GM23338 (cell line): ENCODE results near the gene ATXN7L3. TPM values are rescaled to one million over a fixed set of nuclear protein-coding genes. Genes with fewer than 3 reads are reported as not detected.

ENCODE experiments used
- ATAC-seq: fragments of 200-7000 bp; cut with Tn5 transposase; 3 replicates; pipeline ENCODE4 v1.9.1; 2020
- DNase-seq: peaks from one replicate; pipeline ENCODE4 v3.0.0-alpha.2; 2015; ENCODE audit warnings: low spot score
- H2AFZ ChIP-seq: fragments of 200-600 bp; sonication (generic); 2 replicates; pipeline ENCODE4 v1.8.0; 2016; ENCODE audit warnings: antibody characterized with exemption, mild to moderate bottlenecking, moderate library complexity
- H3F3A ChIP-seq: fragments of 200-600 bp; sonication (generic); replicated peaks from 2 replicates; pipeline ENCODE4 v1.8.0; 2017; ENCODE audit warnings: antibody characterized with exemption, mixed run types, low read depth
- H3K27ac ChIP-seq: fragments of 200-600 bp; sonication (generic); 2 replicates; pipeline ENCODE4 v1.6.1; 2016; ENCODE audit warnings: low read depth
- H3K27me3 ChIP-seq: fragments of 200-600 bp; sonication (generic); 2 replicates; pipeline ENCODE4 v1.8.0; 2016; ENCODE audit warnings: mild to moderate bottlenecking, mixed run types, moderate library complexity; ENCODE audit not compliant: insufficient read depth
- H3K36me3 ChIP-seq: fragments of 200-600 bp; sonication (generic); 2 replicates; pipeline ENCODE4 v1.8.0; 2016; ENCODE audit warnings: mild to moderate bottlenecking; ENCODE audit not compliant: insufficient read depth
- H3K4me1 ChIP-seq: fragments of 200-600 bp; sonication (generic); 2 replicates; pipeline ENCODE4 v1.8.0; 2016; ENCODE audit warnings: mild to moderate bottlenecking, moderate library complexity; ENCODE audit not compliant: insufficient read depth
- H3K4me2 ChIP-seq: fragments of 200-600 bp; sonication (generic); 2 replicates; pipeline ENCODE4 v1.7.1; 2017; ENCODE audit warnings: mixed run types
- H3K4me3 ChIP-seq: fragments of 200-600 bp; sonication (generic); 2 replicates; pipeline ENCODE4 v1.6.1; 2016; ENCODE audit warnings: mixed run types
- H3K79me2 ChIP-seq: fragments of 200-600 bp; sonication (generic); replicated peaks from 2 replicates; pipeline ENCODE4 v1.8.0; 2017; ENCODE audit warnings: mild to moderate bottlenecking; ENCODE audit not compliant: insufficient read depth
- H3K9me2 ChIP-seq: fragments of 200-600 bp; sonication (generic); 2 replicates; pipeline ENCODE4 v1.8.0; 2017; ENCODE audit not compliant: insufficient read depth
- H4K20me1 ChIP-seq: fragments of 200-600 bp; sonication (generic); replicated peaks from 2 replicates; pipeline ENCODE4 v1.8.0; 2017; ENCODE audit warnings: mild to moderate bottlenecking; ENCODE audit not compliant: insufficient read depth
- H3K27ac Mint-ChIP-seq: 2 replicates; pipeline ENCODE4 v1.8.0; 2020; ENCODE audit warnings: inconsistent platforms, mild to moderate bottlenecking, moderate library complexity, mixed read lengths
- H3K27me3 Mint-ChIP-seq: 3 replicates; pipeline ENCODE4 v1.8.0; 2022; ENCODE audit warnings: low read depth, mild to moderate bottlenecking, moderate library complexity, mixed read lengths, inconsistent platforms; ENCODE audit not compliant: insufficient read depth, poor library complexity
- H3K36me3 Mint-ChIP-seq: 3 replicates; pipeline ENCODE4 v1.8.0; 2021; ENCODE audit warnings: low read depth, mild to moderate bottlenecking, inconsistent platforms, moderate library complexity, mixed read lengths
- H3K4me1 Mint-ChIP-seq: 3 replicates; pipeline ENCODE4 v1.8.0; 2020; ENCODE audit warnings: mild to moderate bottlenecking, inconsistent platforms, mixed read lengths
- H3K4me3 Mint-ChIP-seq: 3 replicates; pipeline ENCODE4 v1.8.0; 2021; ENCODE audit warnings: moderate library complexity, mild to moderate bottlenecking, inconsistent platforms, mixed read lengths
- H3K9me3 Mint-ChIP-seq: 3 replicates; pipeline ENCODE4 v1.8.0; 2020; ENCODE audit warnings: moderate library complexity, mild to moderate bottlenecking, inconsistent platforms, mixed read lengths
- CREB1 ChIP-seq: fragments of 250-450 bp; sonication (Bioruptor Pico); IDR thresholded peaks from 2 replicates; pipeline ENCODE4 v1.5.0; 2020; ENCODE audit warnings: low read depth, mild to moderate bottlenecking, moderate library complexity
- EZH2 ChIP-seq: fragments of 200-600 bp; sonication (generic); IDR thresholded peaks from one replicate; pipeline ENCODE4 v1.8.0; 2017; ENCODE audit warnings: antibody characterized with exemption, mild to moderate bottlenecking, low read depth; ENCODE audit not compliant: unreplicated experiment
- JUNB ChIP-seq: IDR thresholded peaks from one replicate; pipeline ENCODE4 v1.6.1; 2016; ENCODE audit warnings: antibody characterized with exemption; ENCODE audit not compliant: unreplicated experiment
- NANOG ChIP-seq: IDR thresholded peaks from 2 replicates; pipeline ENCODE4 v1.6.1; 2016; ENCODE audit warnings: antibody characterized with exemption, borderline replicate concordance
- POLR2AphosphoS5 ChIP-seq: IDR thresholded peaks from 2 replicates; pipeline ENCODE4 v1.6.1; 2016; ENCODE audit warnings: antibody characterized with exemption, low read depth
- ZNF331 ChIP-seq: fragments of 250-450 bp; sonication (Bioruptor Pico); IDR thresholded peaks from 2 replicates; pipeline ENCODE4 v1.5.0; 2020; ENCODE audit warnings: low read depth, mild to moderate bottlenecking, moderate library complexity
- polyA plus RNA-seq: library from polyadenylated mRNA; unstranded; fragments of >200 nt; fragmentation: Nextera tagmentation; extraction: Ambion mirVana; gene quantifications from 2 replicates; pipeline ENCODE4 v1.2.1, GENCODE V29; 2016
- total RNA-seq: library from RNA; depleted of rRNA; stranded (reverse); fragments of >200 nt; shearing (Covaris generic); gene quantifications from 2 replicates; pipeline ENCODE4 v1.2.3, GENCODE V29; 2014
- TF ChIP-seq, protein P1 (sequence below): IDR thresholded peaks from 2 replicates; pipeline ENCODE4 v1.6.1; 2016; ENCODE audit warnings: antibody characterized with exemption
- TF ChIP-seq, protein P2 (sequence below), 2 experiments: fragments of 200-600 bp in 1 of 2; sonication (generic) in 1 of 2; conservative IDR thresholded peaks; 2 replicates each; pipeline versions ENCODE4 v1.5.1 to v1.6.1; 2016 to 2017; ENCODE audit warnings: antibody characterized with exemption in 2 of 2, low read depth in 2 of 2, mild to moderate bottlenecking in 2 of 2, moderate library complexity in 1 of 2
- TF ChIP-seq, protein P3 (sequence below): IDR thresholded peaks from one replicate; pipeline ENCODE4 v1.6.1; 2018; ENCODE audit warnings: antibody characterized with exemption; ENCODE audit not compliant: unreplicated experiment

Gene ATXN7L3
- total and polyA plus RNA-seq, 2 experiments from 2014 or later, result 20.6 to 95.0 TPM

DNA sequence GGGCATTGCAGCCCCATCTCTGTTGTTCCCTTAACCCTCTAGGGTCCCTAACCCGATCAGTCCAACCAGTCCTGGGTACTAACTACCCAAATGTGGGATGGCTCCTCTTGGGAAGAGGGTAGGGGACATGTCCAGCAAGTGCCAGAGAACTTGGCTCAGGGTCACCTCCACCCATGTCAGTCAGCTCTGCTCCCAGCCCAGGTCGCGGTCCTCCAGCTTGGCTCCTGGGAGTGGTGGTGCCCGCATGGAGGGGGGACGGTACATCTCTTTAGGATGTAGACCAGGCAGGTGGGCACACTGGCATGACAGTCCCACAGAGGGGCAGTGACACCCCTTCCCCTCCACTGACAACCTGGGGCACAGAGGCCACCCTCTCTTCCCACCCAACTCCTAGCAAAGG lies 6.9 kb downstream of the ATXN7L3 start:
- Histone ChIP-seq H3K27me3 (no peaks in the 10 kb centered on the region), H3K27ac (peak overlapping the region; percentile 34; the same call in 1 of the 2 replicates), H2AFZ (no peak overlapping the region), H3K79me2 (peaks cover 18% of the 10 kb centered on the region), H3K36me3 (peaks cover 12% of the 10 kb centered on the region), H3K4me2 (0 out of 2 replicates have a peak overlapping the region, but pooled peaks have one; percentile 64), H3F3A (peaks cover 28% of the 10 kb centered on the region; the same call in 1 of the 2 replicates), H3K9me2 (no peaks in the 10 kb centered on the region), H4K20me1 (peaks cover 4% of the 10 kb centered on the region; the same call in 1 of the 2 replicates), H3K4me1 (peaks cover 25% of the 10 kb centered on the region), H3K4me3 (peak overlapping the region; percentile 26; the same call in 1 of the 2 replicates)
- TF ChIP-seq POLR2AphosphoS5 (no peak; the same call in 1 of the 2 replicates), NANOG (no peak), CREB1 (CRISPR knock-in tag) (no peak)
- TF ChIP-seq, protein P1, sequence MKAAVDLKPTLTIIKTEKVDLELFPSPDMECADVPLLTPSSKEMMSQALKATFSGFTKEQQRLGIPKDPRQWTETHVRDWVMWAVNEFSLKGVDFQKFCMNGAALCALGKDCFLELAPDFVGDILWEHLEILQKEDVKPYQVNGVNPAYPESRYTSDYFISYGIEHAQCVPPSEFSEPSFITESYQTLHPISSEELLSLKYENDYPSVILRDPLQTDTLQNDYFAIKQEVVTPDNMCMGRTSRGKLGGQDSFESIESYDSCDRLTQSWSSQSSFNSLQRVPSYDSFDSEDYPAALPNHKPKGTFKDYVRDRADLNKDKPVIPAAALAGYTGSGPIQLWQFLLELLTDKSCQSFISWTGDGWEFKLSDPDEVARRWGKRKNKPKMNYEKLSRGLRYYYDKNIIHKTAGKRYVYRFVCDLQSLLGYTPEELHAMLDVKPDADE, result no peak
- TF ChIP-seq, protein P2, sequence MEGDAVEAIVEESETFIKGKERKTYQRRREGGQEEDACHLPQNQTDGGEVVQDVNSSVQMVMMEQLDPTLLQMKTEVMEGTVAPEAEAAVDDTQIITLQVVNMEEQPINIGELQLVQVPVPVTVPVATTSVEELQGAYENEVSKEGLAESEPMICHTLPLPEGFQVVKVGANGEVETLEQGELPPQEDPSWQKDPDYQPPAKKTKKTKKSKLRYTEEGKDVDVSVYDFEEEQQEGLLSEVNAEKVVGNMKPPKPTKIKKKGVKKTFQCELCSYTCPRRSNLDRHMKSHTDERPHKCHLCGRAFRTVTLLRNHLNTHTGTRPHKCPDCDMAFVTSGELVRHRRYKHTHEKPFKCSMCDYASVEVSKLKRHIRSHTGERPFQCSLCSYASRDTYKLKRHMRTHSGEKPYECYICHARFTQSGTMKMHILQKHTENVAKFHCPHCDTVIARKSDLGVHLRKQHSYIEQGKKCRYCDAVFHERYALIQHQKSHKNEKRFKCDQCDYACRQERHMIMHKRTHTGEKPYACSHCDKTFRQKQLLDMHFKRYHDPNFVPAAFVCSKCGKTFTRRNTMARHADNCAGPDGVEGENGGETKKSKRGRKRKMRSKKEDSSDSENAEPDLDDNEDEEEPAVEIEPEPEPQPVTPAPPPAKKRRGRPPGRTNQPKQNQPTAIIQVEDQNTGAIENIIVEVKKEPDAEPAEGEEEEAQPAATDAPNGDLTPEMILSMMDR (conservative IDR thresholded peaks at IDR 0.05; ENCODE audit: low read depth in 2 of 2), result no peak
- TF ChIP-seq, protein P3, sequence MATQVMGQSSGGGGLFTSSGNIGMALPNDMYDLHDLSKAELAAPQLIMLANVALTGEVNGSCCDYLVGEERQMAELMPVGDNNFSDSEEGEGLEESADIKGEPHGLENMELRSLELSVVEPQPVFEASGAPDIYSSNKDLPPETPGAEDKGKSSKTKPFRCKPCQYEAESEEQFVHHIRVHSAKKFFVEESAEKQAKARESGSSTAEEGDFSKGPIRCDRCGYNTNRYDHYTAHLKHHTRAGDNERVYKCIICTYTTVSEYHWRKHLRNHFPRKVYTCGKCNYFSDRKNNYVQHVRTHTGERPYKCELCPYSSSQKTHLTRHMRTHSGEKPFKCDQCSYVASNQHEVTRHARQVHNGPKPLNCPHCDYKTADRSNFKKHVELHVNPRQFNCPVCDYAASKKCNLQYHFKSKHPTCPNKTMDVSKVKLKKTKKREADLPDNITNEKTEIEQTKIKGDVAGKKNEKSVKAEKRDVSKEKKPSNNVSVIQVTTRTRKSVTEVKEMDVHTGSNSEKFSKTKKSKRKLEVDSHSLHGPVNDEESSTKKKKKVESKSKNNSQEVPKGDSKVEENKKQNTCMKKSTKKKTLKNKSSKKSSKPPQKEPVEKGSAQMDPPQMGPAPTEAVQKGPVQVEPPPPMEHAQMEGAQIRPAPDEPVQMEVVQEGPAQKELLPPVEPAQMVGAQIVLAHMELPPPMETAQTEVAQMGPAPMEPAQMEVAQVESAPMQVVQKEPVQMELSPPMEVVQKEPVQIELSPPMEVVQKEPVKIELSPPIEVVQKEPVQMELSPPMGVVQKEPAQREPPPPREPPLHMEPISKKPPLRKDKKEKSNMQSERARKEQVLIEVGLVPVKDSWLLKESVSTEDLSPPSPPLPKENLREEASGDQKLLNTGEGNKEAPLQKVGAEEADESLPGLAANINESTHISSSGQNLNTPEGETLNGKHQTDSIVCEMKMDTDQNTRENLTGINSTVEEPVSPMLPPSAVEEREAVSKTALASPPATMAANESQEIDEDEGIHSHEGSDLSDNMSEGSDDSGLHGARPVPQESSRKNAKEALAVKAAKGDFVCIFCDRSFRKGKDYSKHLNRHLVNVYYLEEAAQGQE, result no peak
- no peaks in the 10 kb centered on the region for H3K9me3 Mint-ChIP-seq
- no peak overlapping the region for H3K4me3 Mint-ChIP-seq
- H3K27me3 Mint-ChIP-seq, result peaks cover 15% of the 10 kb centered on the region
- H3K4me1 Mint-ChIP-seq, result peaks cover 33% of the 10 kb centered on the region
- peaks cover 65% of the 10 kb centered on the region for H3K36me3 Mint-ChIP-seq
- DNase-seq (no peak), ATAC-seq (peak; percentile 5; the same call in 2 of the 3 replicates)
- H3K27ac Mint-ChIP-seq, result peak overlapping the region; percentile 89; the same call in 1 of the 2 replicates

DNA sequence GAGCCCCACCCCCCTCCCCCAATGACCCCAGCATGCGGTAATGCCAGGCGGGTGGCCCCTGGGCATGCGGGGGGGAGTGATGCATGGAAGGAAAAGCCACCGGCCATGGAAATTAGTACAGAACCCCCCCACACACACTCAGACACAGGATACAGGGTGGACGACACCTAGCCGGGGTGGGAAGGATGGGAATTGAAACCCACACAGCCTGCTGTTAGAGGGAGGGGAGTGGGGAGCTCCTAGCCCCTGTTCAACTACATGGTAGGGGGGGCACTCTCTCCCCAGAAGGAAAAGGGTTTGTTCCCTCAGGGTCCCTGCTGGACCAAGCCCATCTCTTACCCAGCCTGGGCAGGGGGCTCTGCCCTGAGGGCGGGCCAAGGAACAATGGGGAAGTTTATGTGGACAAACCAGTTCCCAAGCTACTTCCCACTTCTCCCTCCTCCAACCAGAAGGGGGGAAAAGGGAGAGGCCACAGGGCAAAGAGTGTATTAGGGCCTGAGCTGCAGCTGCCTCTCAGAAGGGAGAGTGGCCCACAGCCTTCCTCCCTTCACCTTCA lies 7.7 kb downstream of the ATXN7L3 start:
- peaks cover 16% of the 10 kb centered on the region for H3K79me2 ChIP-seq
- H3K27me3 ChIP-seq, result no peaks in the 10 kb centered on the region
- ATAC-seq (peak; percentile 84), DNase-seq (peak; percentile 83)
- H3F3A ChIP-seq, result peaks cover 29% of the 10 kb centered on the region; the same call in 1 of the 2 replicates
- Mint-ChIP-seq H3K4me1 (peaks cover 32% of the 10 kb centered on the region), H3K27ac (peak overlapping the region; percentile 89), H3K9me3 (no peaks in the 10 kb centered on the region), H3K27me3 (peaks cover 15% of the 10 kb centered on the region), H3K36me3 (peaks cover 58% of the 10 kb centered on the region), H3K4me3 (peak overlapping the region; percentile 29; the same call in 1 of the 3 replicates)
- H3K9me2 ChIP-seq, result no peaks in the 10 kb centered on the region
- TF ChIP-seq NANOG, result no peak
- TF ChIP-seq, protein P2 (conservative IDR thresholded peaks at IDR 0.05; ENCODE audit: low read depth in 2 of 2), result no peak
- no peak for TF ChIP-seq CREB1 (CRISPR knock-in tag)
- TF ChIP-seq EZH2, result no peak
- TF ChIP-seq JUNB, result no peak
- TF ChIP-seq POLR2AphosphoS5, result peak; percentile 51
- TF ChIP-seq ZNF331 (CRISPR knock-in tag), result no peak
- H4K20me1 ChIP-seq, result peaks cover 4% of the 10 kb centered on the region; the same call in 1 of the 2 replicates
- H3K4me1 ChIP-seq, result peaks cover 28% of the 10 kb centered on the region
- peak overlapping the region; percentile 10; the same call in 1 of the 2 replicates for H3K4me3 ChIP-seq
- peaks cover 12% of the 10 kb centered on the region for H3K36me3 ChIP-seq
- peak overlapping the region; percentile 64; the same call in 1 of the 2 replicates for H3K4me2 ChIP-seq
- peak overlapping the region; percentile 74 for H3K27ac ChIP-seq
- no peak overlapping the region for H2AFZ ChIP-seq
